Upper lobe of right lung (tissue), 1 donor: Measurements from ENCODE around the gene DCUN1D5. TPM values are rescaled to one million over a fixed set of nuclear protein-coding genes. Genes with fewer than 3 reads are reported as not detected.

ENCODE experiments used
- ATAC-seq: fragments of 200-7000 bp; cut with Tn5 transposase; one replicate; pipeline ENCODE4 v1.9.1; 2020; ENCODE audit warnings: mild to moderate bottlenecking, moderate library complexity
- DNase-seq: peaks from one replicate; pipeline ENCODE4 v3.0.0-alpha.2; 2020
- H3K27ac ChIP-seq: fragments of 200-600 bp; one replicate; pipeline ENCODE4 v1.8.0; 2022
- H3K27me3 ChIP-seq: fragments of 200-600 bp; one replicate; pipeline ENCODE4 v1.8.0; 2022; ENCODE audit warnings: mild to moderate bottlenecking
- H3K36me3 ChIP-seq: fragments of 200-600 bp; one replicate; pipeline ENCODE4 v1.8.0; 2022
- H3K4me1 ChIP-seq: fragments of 200-600 bp; one replicate; pipeline ENCODE4 v1.8.0; 2022
- H3K4me3 ChIP-seq: fragments of 200-600 bp; one replicate; pipeline ENCODE4 v1.8.0; 2022; ENCODE audit warnings: mild to moderate bottlenecking
- H3K9me3 ChIP-seq: fragments of 200-600 bp; one replicate; pipeline ENCODE4 v1.8.0; 2022
- CTCF ChIP-seq: fragments of 200-600 bp; IDR thresholded peaks from one replicate; pipeline ENCODE4 v1.8.0; 2022; ENCODE audit warnings: antibody characterized with exemption
- intact Hi-C: fragments of 100-400 bp; cut with DNase I; formaldehyde crosslinking; loops from one replicate; pipeline ENCODE4 v1.11.0; 2022
- total RNA-seq: library from RNA; stranded (reverse); fragmentation: NEBNext Ultra II Directional; extraction: Animal tissue kit (Norgen Biotek cat#: 25700); gene quantifications from one replicate; pipeline ENCODE4 v1.2.1, GENCODE V29; 2021
- donor health status: DM: no; HTN: yes; CAD: no; lungs with severe emphysema.

Gene DCUN1D5
- total RNA-seq, 1 donor from 2014 or later = 19.7 TPM

DNA sequence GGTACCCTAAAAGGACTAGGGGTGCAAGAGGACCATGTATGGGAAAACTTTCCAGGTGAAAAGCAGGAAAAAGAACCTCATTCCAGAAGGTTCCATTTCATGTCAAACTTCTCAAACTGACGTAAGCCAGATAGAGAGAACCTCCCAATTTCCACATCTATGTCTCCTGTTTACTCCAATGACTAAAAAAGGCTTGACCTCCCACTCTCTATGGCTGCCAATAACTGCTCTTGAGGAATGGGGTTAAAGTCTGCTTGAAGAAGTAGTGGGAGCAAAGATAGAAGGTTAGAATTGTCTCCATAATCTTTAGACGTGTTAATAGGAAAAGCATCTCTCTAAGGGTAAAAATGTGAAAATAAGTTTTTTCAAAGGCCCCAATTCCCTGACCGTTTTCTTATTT is 38.0 kb downstream of the DCUN1D5 start:
- Histone ChIP-seq H3K27me3 (no peaks in the 10 kb centered on the region), H3K27ac (no peak overlapping the region), H3K9me3 (no peaks in the 10 kb centered on the region), H3K4me3 (no peak overlapping the region), H3K36me3 (no peaks in the 10 kb centered on the region), H3K4me1 (no peaks in the 10 kb centered on the region)
- ATAC-seq = no peak
- intact Hi-C loops = no loop called here
- DNase-seq = no peak
- no peak for TF ChIP-seq CTCF

- Histone ChIP-seq H3K36me3 (no peaks in the 10 kb centered on the region), H3K27ac (no peak overlapping the region), H3K9me3 (no peaks in the 10 kb centered on the region), H3K4me1 (no peaks in the 10 kb centered on the region), H3K4me3 (no peak overlapping the region), H3K27me3 (no peaks in the 10 kb centered on the region)
- no peak for TF ChIP-seq CTCF
- intact Hi-C loops = no loop called here
- DNase-seq = no peak
- no peak for ATAC-seq
These were observed 40.0 kb downstream of the DCUN1D5 start for GRCh38 chr11:103051981-103052380.

DNA sequence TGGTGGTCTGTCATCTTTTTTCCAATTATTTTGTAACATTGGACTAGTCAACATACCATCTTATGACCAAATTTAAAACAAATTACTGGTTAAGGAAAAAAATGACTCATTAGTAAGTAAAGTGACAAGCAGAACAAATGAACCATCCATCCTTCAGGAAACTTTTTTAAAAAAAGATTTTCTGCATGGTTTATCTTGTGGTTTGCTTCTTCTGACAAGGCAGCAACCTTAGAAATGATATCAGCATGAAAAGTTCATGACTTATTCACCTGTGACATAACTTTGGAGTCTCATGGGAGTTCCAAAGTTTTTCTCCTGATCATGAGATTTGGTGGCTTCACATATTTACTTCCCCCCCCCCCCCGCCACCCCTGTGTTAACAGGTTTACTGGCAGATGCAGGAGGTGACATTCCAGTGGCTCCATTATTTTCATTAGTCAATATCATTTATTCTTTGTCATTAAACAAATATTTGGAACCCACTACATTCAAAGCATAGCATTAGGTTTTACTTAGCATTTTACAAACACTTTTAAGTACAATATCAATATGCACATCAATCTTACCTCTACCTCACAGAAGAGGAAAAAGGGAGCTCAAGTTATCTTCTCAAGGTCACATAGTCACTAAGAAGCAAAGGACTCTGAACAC is 40.7 kb downstream of the DCUN1D5 start:
- no peaks in the 10 kb centered on the region for H3K27me3 ChIP-seq
- H3K4me3 ChIP-seq = no peak overlapping the region
- intact Hi-C loops = no loop called here
- H3K9me3 ChIP-seq = no peaks in the 10 kb centered on the region
- H3K27ac ChIP-seq = no peak overlapping the region
- ATAC-seq = no peak
- no peak for DNase-seq
- TF ChIP-seq CTCF = no peak
- H3K36me3 ChIP-seq = no peaks in the 10 kb centered on the region
- no peaks in the 10 kb centered on the region for H3K4me1 ChIP-seq

DNA sequence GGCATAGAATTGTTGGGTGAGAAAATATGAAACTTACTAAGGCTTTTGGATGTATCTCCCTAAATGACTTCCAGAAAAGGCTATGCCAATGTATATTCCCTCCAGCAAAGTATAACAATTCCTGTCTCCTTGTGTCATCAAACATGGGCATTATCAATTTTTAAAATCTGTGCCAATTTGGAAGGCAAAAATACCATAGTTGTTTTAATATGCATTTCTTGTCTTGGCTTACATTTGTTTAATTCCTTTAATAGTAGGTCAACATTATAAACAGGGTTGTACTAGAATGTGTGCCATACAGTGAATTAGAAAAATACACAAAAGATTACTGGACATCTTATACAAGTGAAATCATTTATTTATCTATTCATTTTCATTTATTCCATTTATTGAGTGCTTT is 41.6 kb downstream of the DCUN1D5 start:
- intact Hi-C loops = no loop called here
- ATAC-seq = no peak
- H3K4me3 ChIP-seq = no peak overlapping the region
- no peak for DNase-seq
- H3K4me1 ChIP-seq = no peaks in the 10 kb centered on the region
- no peak overlapping the region for H3K27ac ChIP-seq
- no peaks in the 10 kb centered on the region for H3K36me3 ChIP-seq
- H3K9me3 ChIP-seq = no peaks in the 10 kb centered on the region
- TF ChIP-seq CTCF = no peak
- no peaks in the 10 kb centered on the region for H3K27me3 ChIP-seq

DNA sequence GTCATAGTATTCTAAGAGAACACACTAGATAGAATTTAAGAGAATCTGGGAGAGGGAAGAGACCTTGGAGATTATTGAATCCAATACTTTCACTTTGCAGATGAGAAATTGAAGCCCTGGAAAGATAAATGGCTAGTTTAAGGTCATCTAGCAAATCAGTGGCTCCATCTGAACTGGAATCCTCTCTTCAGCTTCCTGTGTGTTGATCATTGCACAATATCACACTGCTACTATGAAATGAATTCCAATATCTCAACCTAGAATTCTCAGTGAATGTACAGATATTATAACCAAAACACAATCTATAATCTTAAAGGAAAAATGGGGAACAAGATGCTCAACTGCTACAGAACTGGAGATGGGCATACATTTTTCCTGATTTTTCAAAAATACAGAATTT is 44.1 kb downstream of the DCUN1D5 start:
- no peak for TF ChIP-seq CTCF
- no peaks in the 10 kb centered on the region for H3K27me3 ChIP-seq
- H3K9me3 ChIP-seq = no peaks in the 10 kb centered on the region
- H3K27ac ChIP-seq = no peak overlapping the region
- H3K4me1 ChIP-seq = no peaks in the 10 kb centered on the region
- DNase-seq (no peak), ATAC-seq (no peak)
- intact Hi-C loops = no loop called here
- no peak overlapping the region for H3K4me3 ChIP-seq
- H3K36me3 ChIP-seq = no peaks in the 10 kb centered on the region
